GM10847 (cell line): ENCODE measurements around the gene COL27A1.

Experiments
- POLR2A ChIP-seq: IDR thresholded peaks from 2 replicates; pipeline ENCODE4 v1.6.1; 2011; ENCODE audit not compliant: insufficient read length; ENCODE audit errors: extremely low read depth

The COL27A1 gene

DNA sequence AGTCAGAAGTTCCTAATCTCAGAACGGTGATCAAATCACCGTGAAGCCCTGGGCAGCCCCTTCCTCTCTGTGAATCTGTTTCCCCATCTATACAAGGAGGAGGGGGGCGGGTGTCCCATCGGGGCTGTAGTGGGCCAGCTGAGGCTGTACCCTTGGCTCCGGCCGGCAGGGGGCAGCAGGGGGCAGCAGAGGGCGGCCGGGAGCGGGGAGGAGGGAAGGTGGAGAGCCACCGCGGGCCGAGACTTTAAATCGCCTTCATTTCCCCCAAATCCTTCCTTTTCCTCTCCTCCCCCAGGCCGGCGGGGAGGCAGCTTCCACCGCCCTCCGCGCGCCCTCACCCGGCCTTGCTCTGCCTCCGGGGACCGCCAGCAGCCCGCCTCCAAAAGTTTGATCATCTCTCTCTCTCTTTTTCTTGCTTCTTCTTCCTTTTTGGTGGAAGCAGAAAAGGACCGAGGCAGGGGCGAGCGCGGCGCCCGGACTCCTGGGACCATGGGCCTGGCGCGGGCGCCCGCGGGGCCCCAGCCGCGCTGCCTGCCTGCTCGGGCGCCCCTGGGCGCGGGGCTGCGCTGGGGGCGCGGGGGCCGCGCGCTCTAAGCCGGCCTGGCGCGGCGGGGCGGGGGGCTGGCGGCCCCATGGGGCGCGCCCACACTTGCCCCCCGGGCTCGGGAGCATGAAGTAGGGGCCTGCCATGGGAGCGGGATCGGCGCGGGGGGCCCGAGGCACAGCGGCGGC is at the start of gene COL27A1:
Gene COL27A1, plus strand, starts transcription at position 275 of the 732 bp plus-strand sequence. Its CDS starts 414 bp downstream, at position 689.
- no peak for TF ChIP-seq POLR2A

DNA sequence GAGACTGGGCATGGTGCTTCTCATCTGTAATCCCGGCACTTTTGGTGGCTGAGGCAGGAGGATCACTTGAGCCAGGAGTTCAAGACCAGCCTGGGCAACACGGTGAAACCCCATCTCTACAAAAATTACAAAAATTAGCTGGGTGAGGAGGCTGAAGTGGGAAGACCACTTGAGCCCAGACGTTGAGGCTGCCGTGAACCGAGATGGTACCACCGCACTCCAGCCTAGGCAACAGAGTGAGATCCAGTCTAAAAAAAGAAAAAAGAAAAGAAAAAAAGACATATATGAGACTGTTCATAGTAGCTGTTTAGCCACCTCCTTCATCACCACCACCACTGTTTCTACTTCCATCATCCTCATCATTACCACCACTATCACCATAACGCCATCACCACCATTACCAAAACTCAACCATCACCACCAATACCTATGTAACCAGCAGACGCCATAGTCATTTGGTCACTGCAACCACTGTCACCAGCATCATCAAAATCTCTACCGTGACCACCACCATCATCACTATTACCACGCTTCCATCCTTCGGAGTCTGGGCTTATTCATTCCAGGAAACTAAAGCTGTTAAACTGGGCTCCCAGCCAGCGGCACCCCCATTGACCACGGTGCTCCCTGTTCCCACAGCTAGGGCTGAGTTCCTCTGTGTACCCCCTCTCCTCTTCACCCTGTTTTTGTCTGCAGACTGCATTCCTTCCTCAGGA is 47.9 kb upstream of the COL27A1 start:
- no peak for TF ChIP-seq POLR2A

DNA sequence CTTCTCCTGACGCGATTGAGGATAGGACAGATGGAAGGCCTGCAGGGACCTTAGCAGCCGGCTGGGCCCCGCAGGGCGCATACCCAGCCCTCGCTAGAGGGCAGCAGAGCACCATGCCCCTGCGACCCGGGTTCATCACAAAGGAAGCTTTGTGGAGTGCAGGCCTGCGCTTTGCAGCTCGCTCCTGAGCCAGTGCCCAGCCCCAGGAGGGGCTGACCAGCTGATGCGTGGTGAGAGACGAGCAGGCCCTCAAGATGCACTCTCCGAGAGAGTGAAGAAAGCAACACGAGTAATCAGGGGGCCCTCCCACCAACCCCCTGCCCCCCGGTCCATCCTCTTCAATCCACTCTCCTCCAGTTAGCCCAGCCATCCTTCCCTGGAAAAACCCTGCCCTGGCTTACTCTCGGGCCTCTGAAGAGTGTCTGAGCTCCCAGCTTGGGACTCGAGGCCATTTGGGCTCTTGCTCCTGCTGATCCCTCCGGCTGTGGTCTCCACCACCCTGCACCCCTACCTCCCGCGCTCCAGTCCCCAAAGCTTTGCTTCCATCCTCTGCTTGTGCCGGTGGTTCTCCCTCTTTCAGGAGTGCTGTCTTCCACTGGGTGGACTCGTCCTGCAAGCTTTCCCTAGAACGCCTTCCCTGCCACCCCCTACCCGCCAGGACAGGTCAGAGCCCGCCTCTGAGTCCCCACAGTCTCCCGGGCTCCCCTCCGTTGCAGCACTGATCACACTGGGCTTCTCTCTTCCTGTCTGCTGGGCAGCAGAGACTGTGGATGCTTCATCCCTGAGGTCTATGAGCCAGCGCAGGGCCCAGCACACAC is 47.1 kb upstream of the COL27A1 start:
- TF ChIP-seq POLR2A = no peak

DNA sequence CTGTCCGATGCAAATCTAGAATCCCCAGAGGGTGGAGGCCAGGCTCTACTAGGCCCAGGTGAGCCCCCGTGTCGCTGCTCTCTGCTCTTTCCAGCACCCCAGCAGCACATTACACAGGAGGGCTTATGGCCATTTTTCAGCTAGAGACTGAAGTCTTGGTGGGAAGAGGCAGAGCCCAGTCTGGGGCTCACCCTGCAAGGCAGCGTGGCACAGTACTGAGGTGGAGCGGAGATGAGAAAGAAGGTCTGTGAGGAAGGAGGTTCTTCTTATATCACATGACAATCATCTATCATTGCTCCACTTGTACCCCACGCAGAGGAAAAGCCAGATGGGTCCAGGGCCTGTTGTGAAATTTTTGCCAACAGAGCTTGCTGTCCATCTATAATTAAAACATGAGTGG is 46.2 kb upstream of the COL27A1 start:
- no peak for TF ChIP-seq POLR2A

DNA sequence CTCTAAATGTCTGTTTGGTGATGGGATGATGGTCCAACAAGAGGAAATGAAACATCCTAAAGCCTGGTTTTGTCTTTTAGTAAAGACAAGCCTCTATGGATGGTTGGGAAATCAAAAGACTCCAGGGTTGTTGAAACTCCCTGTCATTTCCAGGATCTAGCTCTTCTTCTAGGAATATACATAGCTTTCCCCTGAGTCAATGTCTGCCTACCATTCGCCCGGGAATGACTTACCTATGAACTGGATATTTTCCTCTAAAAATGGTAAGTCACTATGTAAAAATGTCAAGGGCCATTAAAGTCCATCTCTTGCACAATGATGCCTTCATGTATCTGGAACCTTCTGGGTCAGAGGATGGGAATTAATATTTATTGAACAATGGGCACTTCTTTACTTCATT is 45.2 kb upstream of the COL27A1 start:
- TF ChIP-seq POLR2A = no peak

DNA sequence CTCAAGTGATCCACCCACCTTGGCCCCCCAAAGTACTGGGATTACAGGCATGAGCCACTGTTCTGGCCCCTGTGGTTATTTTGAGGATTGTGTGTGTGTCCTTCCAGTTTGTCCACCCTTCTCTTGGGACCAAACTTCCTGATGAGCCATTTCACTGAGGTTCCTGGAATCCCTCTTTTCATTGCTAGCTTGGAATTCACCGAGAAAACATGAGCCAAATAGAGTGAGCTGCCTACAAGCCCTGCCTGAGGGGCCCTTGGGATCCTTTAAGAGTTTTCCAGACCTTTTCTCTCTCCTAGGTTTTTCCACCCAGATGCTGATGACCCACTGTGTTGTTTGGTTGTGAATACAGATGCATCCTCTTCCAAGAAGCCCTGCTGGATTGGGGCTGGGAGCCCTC is 43.0 kb upstream of the COL27A1 start:
- no peak for TF ChIP-seq POLR2A

DNA sequence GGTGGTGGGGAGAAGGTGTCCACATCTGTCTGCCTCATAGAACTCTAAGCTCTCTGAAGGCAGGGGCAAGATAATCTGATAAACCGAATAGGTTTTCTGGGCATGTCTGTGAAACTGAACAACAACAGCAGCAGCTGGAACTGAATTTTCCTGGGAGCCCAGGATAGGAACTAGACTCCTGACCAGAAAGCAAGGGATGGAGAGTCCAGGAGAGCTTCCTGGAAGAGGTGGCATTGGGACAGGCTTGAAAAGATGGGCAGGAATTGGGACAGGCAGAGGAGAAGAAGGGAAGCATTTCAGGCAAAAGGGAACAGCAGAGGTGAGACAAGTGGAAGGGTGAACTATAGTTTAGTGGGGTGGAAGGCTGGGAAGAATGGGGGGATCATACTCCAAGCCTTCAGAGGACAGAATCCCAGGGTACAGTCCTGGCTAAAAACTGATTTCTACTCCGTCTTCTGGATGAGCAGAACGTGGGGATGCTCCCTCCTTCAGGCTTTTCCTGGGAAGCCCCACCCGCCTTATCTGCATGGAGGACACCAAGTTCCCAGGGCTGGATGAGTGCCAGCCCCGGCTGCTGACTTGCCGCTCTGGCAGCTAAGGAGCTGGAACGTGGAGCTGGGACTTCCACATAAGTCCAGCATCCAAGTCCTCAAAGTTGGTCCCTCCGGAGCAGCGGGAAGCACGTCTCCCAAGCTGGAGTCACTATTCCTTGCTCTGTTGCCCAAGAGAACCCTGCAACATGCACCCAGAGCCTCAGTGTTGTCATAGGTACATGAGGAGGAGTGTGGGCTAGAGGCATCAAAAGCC is 42.4 kb upstream of the COL27A1 start:
- no peak for TF ChIP-seq POLR2A

DNA sequence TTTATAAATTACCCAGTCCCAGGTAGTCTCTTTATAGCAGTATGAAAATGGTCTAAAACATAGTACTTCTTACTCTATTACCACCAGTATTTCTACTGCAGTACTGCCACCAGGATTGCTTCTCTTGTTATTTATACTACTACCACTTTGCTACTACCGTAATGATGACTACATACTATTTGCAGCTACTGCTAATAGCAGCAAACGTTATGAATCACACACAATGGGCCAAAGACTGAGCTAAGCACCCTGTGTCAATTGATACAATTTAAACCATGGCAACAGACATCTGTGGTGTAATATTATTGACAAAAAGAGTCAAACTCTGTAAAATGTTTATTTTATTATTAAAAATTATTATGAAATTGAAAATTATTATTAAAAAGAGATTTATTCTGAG is 41.0 kb upstream of the COL27A1 start:
- TF ChIP-seq POLR2A = no peak

DNA sequence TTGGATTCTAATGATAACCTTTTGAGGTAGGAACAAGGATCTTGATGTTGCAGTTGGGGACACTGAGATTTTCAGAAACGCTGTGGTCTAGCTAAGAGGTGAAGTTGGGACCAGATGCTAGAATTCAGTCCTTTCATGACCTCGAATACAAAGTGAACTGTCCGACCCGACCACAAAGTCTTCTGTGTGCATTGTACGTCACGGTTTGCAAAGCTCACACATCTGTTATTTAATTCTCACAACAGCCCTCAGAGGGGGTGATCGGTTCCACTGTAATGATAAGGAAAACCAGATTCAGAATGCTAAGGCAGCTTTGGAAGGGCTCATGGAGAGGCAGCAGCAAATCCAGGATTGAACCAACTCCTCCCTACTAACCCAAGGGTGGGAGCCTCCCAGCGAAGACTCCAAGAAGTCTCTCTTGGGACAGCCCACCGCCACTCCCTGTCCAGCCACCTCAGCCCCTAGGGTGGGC is 39.6 kb upstream of the COL27A1 start:
- TF ChIP-seq POLR2A = no peak

DNA sequence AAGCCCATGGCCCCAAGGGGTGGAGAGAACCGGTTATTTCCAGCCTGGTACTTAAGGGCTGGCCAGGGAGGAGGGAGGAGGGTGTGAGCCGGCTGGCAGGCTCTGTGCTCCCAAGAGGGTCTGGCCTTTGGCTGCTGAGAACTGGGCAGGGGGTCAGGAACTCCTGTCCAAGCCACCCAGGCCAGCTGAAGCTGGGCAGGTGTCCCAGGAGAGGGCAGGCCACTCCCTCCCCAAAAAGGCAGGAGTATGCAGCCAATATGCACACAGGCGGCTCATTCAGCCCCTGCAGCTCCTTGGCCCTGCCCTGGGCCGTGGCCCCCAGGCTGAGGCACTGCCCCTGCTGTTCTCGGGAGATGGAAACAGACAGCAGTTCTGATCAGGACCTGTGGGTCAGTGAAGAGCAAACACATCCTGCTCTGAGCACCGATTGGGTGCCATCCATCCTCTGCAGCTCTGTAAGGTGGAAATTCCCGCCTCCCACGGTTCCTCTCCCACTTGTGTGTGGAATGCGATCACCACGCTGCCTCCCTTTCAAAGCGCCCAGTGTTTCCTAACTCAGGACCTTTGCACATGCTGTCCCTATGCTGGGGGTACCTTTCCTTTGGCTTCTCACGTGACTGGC is 39.1 kb upstream of the COL27A1 start:
- no peak for TF ChIP-seq POLR2A

DNA sequence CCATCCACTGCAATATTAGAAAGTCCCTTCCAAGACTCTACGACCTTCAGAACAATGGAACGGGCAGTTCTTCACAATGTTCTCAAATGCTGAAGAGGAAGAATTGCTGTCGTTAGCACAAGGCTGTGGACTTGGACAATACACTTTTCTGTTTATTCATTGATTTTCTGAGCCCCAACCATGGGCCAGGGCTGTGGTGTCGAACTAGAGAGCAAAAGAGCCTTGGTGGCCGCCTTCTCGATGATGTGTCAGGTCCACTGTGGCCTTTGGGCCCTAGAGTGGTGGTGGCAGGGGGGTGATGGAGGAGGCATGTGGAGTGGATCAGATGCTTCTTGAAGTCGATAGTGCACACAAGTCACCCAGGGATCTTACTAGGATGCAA is 37.7 kb upstream of the COL27A1 start:
- TF ChIP-seq POLR2A = no peak

DNA sequence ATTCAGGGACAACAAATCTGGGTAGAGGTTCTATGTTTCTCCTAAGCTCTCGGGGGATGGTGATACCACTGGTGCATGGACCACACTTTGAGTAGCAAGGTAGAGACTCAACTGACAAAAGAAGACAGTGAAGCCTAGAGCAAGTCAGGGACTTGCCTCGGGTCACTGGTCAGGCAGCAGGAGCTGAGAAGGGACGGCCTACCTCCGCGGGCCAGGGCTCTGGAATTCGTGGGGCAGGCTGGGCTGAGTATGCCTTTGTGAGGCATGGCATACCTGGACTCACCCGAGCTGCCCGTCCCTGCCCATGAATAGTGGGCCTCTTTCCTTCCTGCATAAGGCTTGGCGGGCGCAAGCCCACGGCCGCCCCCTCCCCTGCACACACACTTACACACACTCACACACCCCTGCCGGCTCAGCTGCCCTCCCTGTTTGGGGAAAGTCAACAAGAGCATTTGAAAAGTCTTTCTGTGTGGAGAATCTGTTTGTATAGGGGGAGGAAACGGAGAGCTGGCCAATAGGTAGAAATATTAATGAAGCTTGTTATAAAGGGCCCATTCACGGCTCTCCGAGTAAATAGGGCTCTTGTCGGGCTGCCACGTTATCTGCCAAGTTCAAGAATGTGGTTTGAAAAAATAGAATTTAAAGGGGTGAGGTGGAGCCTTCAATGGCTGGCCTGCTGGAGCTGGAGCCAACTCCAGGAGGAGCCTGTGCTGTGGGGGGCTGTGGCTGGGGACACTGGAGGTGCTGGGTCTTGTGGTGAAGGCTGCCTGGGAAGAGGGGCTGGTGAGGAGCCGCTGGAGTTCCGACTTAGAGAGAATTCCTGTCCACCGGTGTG is 37.1 kb upstream of the COL27A1 start:
- no peak for TF ChIP-seq POLR2A
